Measurements from ENCODE around the gene MYO5A. TPM values are rescaled to one million over a fixed set of nuclear protein-coding genes. Genes with fewer than 3 reads are reported as not detected.

Gene MYO5A
- total RNA-seq, 2 donors from 2014 or later, result 2.6 to 6.0 TPM

- no peak overlapping the region for H3K27ac ChIP-seq
- peaks cover 12% of the 10 kb centered on the region for H3K27me3 ChIP-seq
- no peak overlapping the region for H3K4me3 ChIP-seq
- DNase-seq, result no peak
- peaks cover 3% of the 10 kb centered on the region for H3K4me1 ChIP-seq
- intact Hi-C loops (cut with DNase I), result loop anchor here (5.0 to 10.0 kb wide), 2 partner anchors 38 to 210 kb away; no protein-coding TSS in a partner anchor
- H3K9me3 ChIP-seq, result no peaks in the 10 kb centered on the region
- TF ChIP-seq CTCF (IDR thresholded peaks at IDR 0.05), result no peak
- H3K36me3 ChIP-seq, result no peaks in the 10 kb centered on the region
- no peak overlapping the region for H3K9ac ChIP-seq (ENCODE audit: low read depth in 2 of 2, low read length in 2 of 2)
These were observed 4.2 kb downstream of the MYO5A start for GRCh38 chr15:52524223-52525136.

- Histone ChIP-seq H3K36me3 (no peaks in the 10 kb centered on the region), H3K9me3 (no peaks in the 10 kb centered on the region), H3K4me3 (no peak overlapping the region), H3K9ac (ENCODE audit: low read depth in 2 of 2, low read length in 2 of 2) (no peak overlapping the region), H3K4me1 (no peaks in the 10 kb centered on the region), H3K27ac (no peak overlapping the region), H3K27me3 (peaks cover 8% of the 10 kb centered on the region)
- DNase-seq, result no peak
- intact Hi-C loops (cut with DNase I), result loop anchor here (10.0 kb wide), 1 partner anchor 211 kb away; no protein-coding TSS in a partner anchor
- TF ChIP-seq CTCF (IDR thresholded peaks at IDR 0.05), result no peak
These were observed 5.0 kb downstream of the MYO5A start for GRCh38 chr15:52523647-52524046.

- intact Hi-C loops (cut with DNase I), result loop anchor here (10.0 kb wide), 1 partner anchor 212 kb away; no protein-coding TSS in a partner anchor
- Histone ChIP-seq H3K9ac (ENCODE audit: low read depth in 2 of 2, low read length in 2 of 2) (no peak overlapping the region), H3K27ac (no peak overlapping the region)
These were observed 5.5 kb downstream of the MYO5A start for GRCh38 chr15:52523192-52523591.

GRCh38 chr15:52521682-52522081 is 7.0 kb downstream of the MYO5A start:
- TF ChIP-seq CTCF (IDR thresholded peaks at IDR 0.05), result no peak
- no peaks in the 10 kb centered on the region for H3K4me1 ChIP-seq
- DNase-seq, result no peak
- no peaks in the 10 kb centered on the region for H3K27me3 ChIP-seq
- H3K27ac ChIP-seq, result no peak overlapping the region
- intact Hi-C loops (cut with DNase I), result loop anchor here (10.0 kb wide), 1 partner anchor 213 kb away; no protein-coding TSS in a partner anchor
- H3K4me3 ChIP-seq, result no peak overlapping the region
- H3K36me3 ChIP-seq, result no peaks in the 10 kb centered on the region
- no peak overlapping the region for H3K9ac ChIP-seq (ENCODE audit: low read depth in 2 of 2, low read length in 2 of 2)
- H3K9me3 ChIP-seq, result no peaks in the 10 kb centered on the region

More at GRCh38 chr15:52523192-52523591, 5.5 kb downstream of the MYO5A start:
- no peaks in the 10 kb centered on the region for H3K9me3 ChIP-seq
- no peaks in the 10 kb centered on the region for H3K4me1 ChIP-seq
- no peak overlapping the region for H3K4me3 ChIP-seq
- H3K36me3 ChIP-seq, result no peaks in the 10 kb centered on the region
- no peak for TF ChIP-seq CTCF (IDR thresholded peaks at IDR 0.05)
- H3K27me3 ChIP-seq, result peaks cover 8% of the 10 kb centered on the region
- DNase-seq, result no peak

- intact Hi-C loops (cut with DNase I), result loop anchor here (10.0 kb wide), 1 partner anchor 214 kb away; no protein-coding TSS in a partner anchor
- no peak overlapping the region for H3K9ac ChIP-seq (ENCODE audit: low read depth in 2 of 2, low read length in 2 of 2)
These were observed 8.3 kb downstream of the MYO5A start for GRCh38 chr15:52520421-52520820.

More at GRCh38 chr15:52520421-52520820, 8.3 kb downstream of the MYO5A start:
- no peak for DNase-seq
- Histone ChIP-seq H3K4me3 (no peak overlapping the region), H3K4me1 (no peaks in the 10 kb centered on the region), H3K36me3 (no peaks in the 10 kb centered on the region), H3K9me3 (no peaks in the 10 kb centered on the region), H3K27me3 (no peaks in the 10 kb centered on the region), H3K27ac (no peak overlapping the region)
- TF ChIP-seq CTCF (IDR thresholded peaks at IDR 0.05), result no peak
